WTC11 (cell line): Measurements from ENCODE around the gene DGKQ.

Experiments used
- ESRRA ChIP-seq: sonication (generic); formaldehyde crosslinking; IDR thresholded peaks from 2 replicates; pipeline ENCODE4 v1.8.1; 2022; ENCODE audit warnings: mild to moderate bottlenecking, missing genetic modification reagents, borderline replicate concordance
- NR3C1 ChIP-seq: sonication (generic); formaldehyde crosslinking; conservative IDR thresholded peaks from 2 replicates; pipeline ENCODE4 v1.8.1; 2023; ENCODE audit warnings: low read depth, mild to moderate bottlenecking, missing genetic modification reagents
- ZNF138 ChIP-seq: sonication (generic); formaldehyde crosslinking; conservative IDR thresholded peaks from 2 replicates; pipeline ENCODE4 v1.8.1; 2022; ENCODE audit warnings: mild to moderate bottlenecking, moderate library complexity, missing genetic modification reagents
- ZNF232 ChIP-seq: sonication (generic); formaldehyde crosslinking; IDR thresholded peaks from 2 replicates; pipeline ENCODE4 v1.8.0; 2022; ENCODE audit warnings: mild to moderate bottlenecking, missing genetic modification reagents
- ZNF317 ChIP-seq: sonication (generic); formaldehyde crosslinking; IDR thresholded peaks from 2 replicates; pipeline ENCODE4 v1.8.1; 2023; ENCODE audit warnings: low read depth, mild to moderate bottlenecking, moderate library complexity, missing genetic modification reagents, borderline replicate concordance
- TF ChIP-seq, protein P1 (sequence below): sonication (generic); formaldehyde crosslinking; IDR thresholded peaks from 2 replicates; pipeline ENCODE4 v1.8.0; 2022; ENCODE audit warnings: mild to moderate bottlenecking, missing genetic modification reagents
- TF ChIP-seq, protein P2 (sequence below): fragments of 200-600 bp; IDR thresholded peaks from 2 replicates; pipeline ENCODE4 v1.8.0; 2022; ENCODE audit warnings: antibody characterized with exemption

GRCh38 chr4:1004071-1004418 is 30.7 kb upstream of the DGKQ start:
- no peak for TF ChIP-seq ZNF317
- TF ChIP-seq, protein P1, sequence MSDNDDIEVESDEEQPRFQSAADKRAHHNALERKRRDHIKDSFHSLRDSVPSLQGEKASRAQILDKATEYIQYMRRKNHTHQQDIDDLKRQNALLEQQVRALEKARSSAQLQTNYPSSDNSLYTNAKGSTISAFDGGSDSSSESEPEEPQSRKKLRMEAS = no peak
- TF ChIP-seq ZNF232 (CRISPR knock-in tag) = no peak
- TF ChIP-seq, protein P2, sequence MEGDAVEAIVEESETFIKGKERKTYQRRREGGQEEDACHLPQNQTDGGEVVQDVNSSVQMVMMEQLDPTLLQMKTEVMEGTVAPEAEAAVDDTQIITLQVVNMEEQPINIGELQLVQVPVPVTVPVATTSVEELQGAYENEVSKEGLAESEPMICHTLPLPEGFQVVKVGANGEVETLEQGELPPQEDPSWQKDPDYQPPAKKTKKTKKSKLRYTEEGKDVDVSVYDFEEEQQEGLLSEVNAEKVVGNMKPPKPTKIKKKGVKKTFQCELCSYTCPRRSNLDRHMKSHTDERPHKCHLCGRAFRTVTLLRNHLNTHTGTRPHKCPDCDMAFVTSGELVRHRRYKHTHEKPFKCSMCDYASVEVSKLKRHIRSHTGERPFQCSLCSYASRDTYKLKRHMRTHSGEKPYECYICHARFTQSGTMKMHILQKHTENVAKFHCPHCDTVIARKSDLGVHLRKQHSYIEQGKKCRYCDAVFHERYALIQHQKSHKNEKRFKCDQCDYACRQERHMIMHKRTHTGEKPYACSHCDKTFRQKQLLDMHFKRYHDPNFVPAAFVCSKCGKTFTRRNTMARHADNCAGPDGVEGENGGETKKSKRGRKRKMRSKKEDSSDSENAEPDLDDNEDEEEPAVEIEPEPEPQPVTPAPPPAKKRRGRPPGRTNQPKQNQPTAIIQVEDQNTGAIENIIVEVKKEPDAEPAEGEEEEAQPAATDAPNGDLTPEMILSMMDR = no peak
- no peak for TF ChIP-seq ESRRA (CRISPR knock-in tag)
- no peak for TF ChIP-seq NR3C1 (CRISPR knock-in tag)
- no peak for TF ChIP-seq ZNF138 (CRISPR knock-in tag)
